Stomach (tissue), 9 donors: ENCODE measurements around the gene ACR. TPM values are rescaled to one million over a fixed set of nuclear protein-coding genes. Genes with fewer than 3 reads are reported as not detected.
A peak's percentile ranks its signal among the peaks of the same experiment; 100 is the strongest.
"Not testable (repeated sequence)": the region's sequence is repeated elsewhere in the genome, so short reads cannot be mapped to it uniquely, and the experiment has no call there.

Experiments used
- DNase-seq, 2 donors: peaks; one replicate each; pipeline versions ENCODE4 v3.0.0 to v3.0.0-alpha.2; 2013 to 2019
- H3K27ac ChIP-seq, 5 donors: fragments of 200-600 bp in 4 of 5; sonication (generic) in 4 of 5; one replicate each; pipeline ENCODE4 v1.5.1; 2013 to 2019; ENCODE audit warnings: mild to moderate bottlenecking in 1 of 5, moderate library complexity in 1 of 5
- H3K27me3 ChIP-seq, 3 donors: fragments of 200-600 bp; sonication (generic); one replicate each; pipeline ENCODE4 v1.5.1; 2017 to 2019; ENCODE audit warnings: mixed run types in 1 of 3
- H3K36me3 ChIP-seq, 4 donors: fragments of 200-600 bp; sonication (generic); 1 replicate in 3 of 4; 2 replicates in 1 of 4; pipeline ENCODE4 v1.5.1; 2016 to 2019
- H3K4me1 ChIP-seq, 4 donors: fragments of 200-600 bp; sonication (generic); one replicate each; pipeline ENCODE4 v1.5.1; 2016 to 2019
- H3K4me3 ChIP-seq, 4 donors: fragments of 200-600 bp; sonication (generic) in 3 of 4; one replicate each; pipeline ENCODE4 v1.5.1; 2016 to 2019; ENCODE audit warnings: mild to moderate bottlenecking in 1 of 4
- H3K9me3 ChIP-seq, 4 donors: fragments of 200-600 bp; sonication (generic); one replicate each; pipeline ENCODE4 v1.5.1; 2016 to 2019
- WGBS, 5 donors: extraction: QIAGEN DNeasy Blood & Tissue Kit in 3 of 5; methylation state at CpG; one replicate each; pipeline versions ENCODE4 v1.1.5 to v1.1.7; 2013 to 2018; 5-methylcytosine and 5-hydroxymethylcytosine counted together
- intact Hi-C: fragments of 100-400 bp; cut with DNase I; formaldehyde crosslinking; loops from one replicate; pipeline ENCODE4 v1.15.1; 2023; ENCODE audit warnings: low total_unique reads
- polyA plus RNA-seq, 3 donors: library from polyadenylated mRNA; stranded (reverse); fragments of 200-250 nt; gene quantifications; one replicate each; pipeline ENCODE4 v1.2.3, GENCODE V29; 2013
- total RNA-seq, 5 donors: library from RNA; depleted of rRNA; stranded (reverse); fragments of >200 nt; gene quantifications; one replicate each; pipeline versions ENCODE4 v1.1.0 to v1.2.3, GENCODE V29; 2014 to 2016
- TF ChIP-seq, protein P1 (sequence below), 7 experiments: fragments of 450-650 bp in 4 of 7; fragments of 200-600 bp in 3 of 7; sonication (generic) in 3 of 7; IDR thresholded peaks; one replicate each; pipeline ENCODE4 v1.5.1; 2016 to 2019; ENCODE audit warnings: antibody characterized with exemption in 7 of 7, control low read depth in 2 of 7, mild to moderate bottlenecking in 1 of 7
- donor health status: healthy with polysubstance abuse.
- donor health status: Bipolar disorder and iron deficiency.
- donor health status: healthy.

The ACR gene
- total and polyA plus RNA-seq, 8 donors = 0.19 to 0.37 (median 0.23) TPM; not detected in 5

DNA sequence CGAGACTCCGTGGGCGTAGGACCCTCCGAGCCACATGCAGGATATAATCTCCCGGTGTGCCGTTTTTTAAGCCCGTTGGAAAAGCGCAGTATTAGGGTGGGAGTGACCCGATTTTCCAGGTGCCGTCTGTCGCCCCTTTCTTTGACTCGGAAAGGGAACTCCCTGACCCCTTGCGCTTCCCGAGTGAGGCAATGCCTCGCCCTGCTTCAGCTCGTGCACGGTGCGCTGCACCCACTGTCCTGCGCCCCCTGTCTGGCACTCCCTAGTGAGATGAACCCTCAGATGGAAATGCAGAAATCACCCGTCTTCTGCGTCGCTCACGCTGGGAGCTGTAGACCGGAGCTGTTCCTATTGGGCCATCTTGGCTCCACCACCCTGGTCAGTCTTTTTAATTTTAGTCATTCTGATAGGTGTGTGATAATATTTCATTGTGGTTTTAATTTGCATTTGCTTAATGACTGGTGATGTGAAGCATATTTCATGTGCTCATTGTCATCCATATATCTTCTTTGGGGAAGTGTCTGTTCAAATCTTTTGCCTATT, 19.0 kb downstream of the ACR start:
- H3K27me3 ChIP-seq, H3K36me3 ChIP-seq, H3K9me3 ChIP-seq, H3K4me1 ChIP-seq, intact Hi-C loops: not testable (repeated sequence)
- TF ChIP-seq, protein P1, sequence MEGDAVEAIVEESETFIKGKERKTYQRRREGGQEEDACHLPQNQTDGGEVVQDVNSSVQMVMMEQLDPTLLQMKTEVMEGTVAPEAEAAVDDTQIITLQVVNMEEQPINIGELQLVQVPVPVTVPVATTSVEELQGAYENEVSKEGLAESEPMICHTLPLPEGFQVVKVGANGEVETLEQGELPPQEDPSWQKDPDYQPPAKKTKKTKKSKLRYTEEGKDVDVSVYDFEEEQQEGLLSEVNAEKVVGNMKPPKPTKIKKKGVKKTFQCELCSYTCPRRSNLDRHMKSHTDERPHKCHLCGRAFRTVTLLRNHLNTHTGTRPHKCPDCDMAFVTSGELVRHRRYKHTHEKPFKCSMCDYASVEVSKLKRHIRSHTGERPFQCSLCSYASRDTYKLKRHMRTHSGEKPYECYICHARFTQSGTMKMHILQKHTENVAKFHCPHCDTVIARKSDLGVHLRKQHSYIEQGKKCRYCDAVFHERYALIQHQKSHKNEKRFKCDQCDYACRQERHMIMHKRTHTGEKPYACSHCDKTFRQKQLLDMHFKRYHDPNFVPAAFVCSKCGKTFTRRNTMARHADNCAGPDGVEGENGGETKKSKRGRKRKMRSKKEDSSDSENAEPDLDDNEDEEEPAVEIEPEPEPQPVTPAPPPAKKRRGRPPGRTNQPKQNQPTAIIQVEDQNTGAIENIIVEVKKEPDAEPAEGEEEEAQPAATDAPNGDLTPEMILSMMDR (IDR thresholded peaks at IDR 0.05) = peak in 2 of 7 experiments; percentile 12 to 21
- WGBS, 5 donors = 8 to 20% (median 15%) methylated on average over 13 to 24 of the region's 24 CpGs
- peak overlapping the region; percentile 42 to 57 (median 49) for H3K4me3 ChIP-seq
- peak overlapping the region in 3 of 5 donors; percentile 15 to 52 (median 46) for H3K27ac ChIP-seq
- peak; percentile 28 to 35 for DNase-seq

DNA sequence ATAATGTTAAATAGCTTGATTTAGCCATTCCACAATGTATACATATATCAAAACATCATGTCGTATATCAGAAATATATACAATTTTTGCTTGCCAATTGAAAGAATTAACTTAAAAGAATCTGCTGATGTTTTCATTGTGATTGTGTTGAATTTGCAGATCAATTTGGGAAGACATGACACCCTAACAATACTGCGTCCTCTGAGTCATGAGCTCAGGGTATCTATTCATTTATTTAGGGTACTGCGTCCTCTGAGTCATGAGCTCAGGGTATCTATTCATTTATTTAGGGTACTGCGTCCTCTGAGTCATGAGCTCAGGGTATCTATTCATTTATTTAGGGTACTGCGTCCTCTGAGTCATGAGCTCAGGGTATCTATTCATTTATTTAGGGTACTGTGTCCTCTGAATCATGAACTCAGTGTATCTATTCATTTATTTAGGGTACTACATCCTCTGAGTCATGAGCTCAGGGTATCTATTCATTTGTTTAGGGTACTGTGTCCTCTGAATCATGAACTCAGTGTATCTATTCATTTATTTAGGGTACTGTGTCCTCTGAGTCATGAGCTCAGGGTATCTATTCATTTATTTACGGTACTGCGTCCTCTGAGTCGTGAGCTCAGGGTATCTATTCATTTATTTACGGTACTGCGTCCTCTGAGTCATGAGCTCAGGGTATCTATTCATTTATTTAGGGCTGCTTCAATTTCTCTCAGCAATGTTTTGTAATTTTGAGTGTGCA, 21.8 kb downstream of the ACR start:
- intact Hi-C loops, H3K36me3 ChIP-seq, DNase-seq, H3K9me3 ChIP-seq, H3K4me1 ChIP-seq, H3K27ac ChIP-seq, H3K4me3 ChIP-seq, H3K27me3 ChIP-seq: not testable (repeated sequence)
- WGBS, 5 donors = 49 to 57% (median 52%) methylated on average over 8 to 10 of the region's 10 CpGs

DNA sequence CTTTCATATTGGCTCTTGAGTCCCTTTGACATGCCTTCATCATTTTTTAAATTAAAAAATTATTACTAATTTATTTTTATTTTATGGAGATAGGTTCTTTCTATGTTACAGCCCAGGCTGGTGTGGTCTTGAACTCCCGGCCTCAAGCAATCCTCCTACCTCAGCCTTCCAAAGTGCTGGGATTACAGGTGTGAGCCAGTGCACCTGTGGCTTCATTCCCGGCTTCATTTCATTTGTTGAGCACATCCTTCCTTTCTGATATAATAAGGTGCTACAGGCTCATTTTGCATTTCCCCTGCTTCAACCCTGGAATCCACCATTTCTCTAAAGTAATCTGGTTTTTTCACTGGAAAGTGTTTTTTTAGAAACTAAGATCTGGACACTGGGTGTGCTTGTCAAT, 23.8 kb downstream of the ACR start:
- WGBS, 5 donors = 79 to 95% (median 86%) methylated on average over 2 of the region's 2 CpGs
- H3K4me3 ChIP-seq, H3K27ac ChIP-seq, H3K27me3 ChIP-seq, H3K9me3 ChIP-seq, H3K4me1 ChIP-seq, H3K36me3 ChIP-seq, DNase-seq, intact Hi-C loops: not testable (repeated sequence)

DNA sequence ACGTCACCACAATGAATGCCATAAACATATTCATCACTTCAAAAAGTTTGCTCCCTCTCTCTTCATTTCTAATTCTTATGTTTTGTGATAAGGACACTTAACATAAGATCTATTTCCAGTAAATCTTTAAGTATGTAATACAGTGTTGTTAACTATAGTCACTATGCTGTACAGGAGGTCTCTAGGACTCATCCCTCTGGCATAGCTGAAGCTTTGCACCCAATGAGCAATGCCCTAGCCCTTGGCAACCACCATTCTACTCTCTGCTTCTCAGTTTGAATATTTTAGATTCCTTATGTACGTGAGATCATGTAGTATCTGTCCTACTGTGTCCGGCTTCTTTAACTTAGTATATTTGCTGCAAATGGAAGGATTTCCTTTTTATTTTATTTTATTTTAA, 26.3 kb downstream of the ACR start:
- H3K9me3 ChIP-seq, H3K36me3 ChIP-seq, H3K4me1 ChIP-seq, H3K4me3 ChIP-seq, H3K27ac ChIP-seq, H3K27me3 ChIP-seq, DNase-seq, intact Hi-C loops: not testable (repeated sequence)
- WGBS, 5 donors = 63 to 78% (median 75%) methylated on average over 3 of the region's 3 CpGs

DNA sequence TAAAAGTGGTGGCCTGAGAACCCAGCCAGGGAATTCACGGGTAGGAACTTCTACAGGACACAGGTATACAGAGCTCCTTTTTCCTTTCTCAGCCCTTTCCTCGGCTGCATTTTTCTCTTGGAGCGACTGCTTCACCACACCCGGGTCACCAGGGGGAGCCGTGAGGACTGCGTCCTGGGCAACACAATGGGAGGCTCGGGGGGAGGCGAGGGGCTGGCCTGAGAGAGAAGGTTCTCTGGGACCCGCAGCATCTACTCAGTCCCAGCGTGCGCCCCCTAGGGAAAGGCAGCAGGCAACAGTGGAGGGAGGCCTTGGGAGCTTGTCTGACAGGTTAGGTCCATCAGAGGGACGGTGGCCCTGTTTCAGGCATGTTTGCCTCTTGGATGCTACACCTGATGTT, 37.1 kb downstream of the ACR start:
- TF ChIP-seq, protein P1 (IDR thresholded peaks at IDR 0.05) = peak in 1 of 7 experiments; percentile 25
- H3K4me1 ChIP-seq, H3K4me3 ChIP-seq, H3K27me3 ChIP-seq, intact Hi-C loops, H3K27ac ChIP-seq, H3K9me3 ChIP-seq: not testable (repeated sequence)
- 11 to 30% (median 22%) methylated on average over 6 to 12 of the region's 12 CpGs for WGBS, 5 donors
- peaks cover 0 to 29% (median 14%) of the 10 kb centered on the region in 4 donors for H3K36me3 ChIP-seq
- peak; percentile 49 to 79 for DNase-seq

DNA sequence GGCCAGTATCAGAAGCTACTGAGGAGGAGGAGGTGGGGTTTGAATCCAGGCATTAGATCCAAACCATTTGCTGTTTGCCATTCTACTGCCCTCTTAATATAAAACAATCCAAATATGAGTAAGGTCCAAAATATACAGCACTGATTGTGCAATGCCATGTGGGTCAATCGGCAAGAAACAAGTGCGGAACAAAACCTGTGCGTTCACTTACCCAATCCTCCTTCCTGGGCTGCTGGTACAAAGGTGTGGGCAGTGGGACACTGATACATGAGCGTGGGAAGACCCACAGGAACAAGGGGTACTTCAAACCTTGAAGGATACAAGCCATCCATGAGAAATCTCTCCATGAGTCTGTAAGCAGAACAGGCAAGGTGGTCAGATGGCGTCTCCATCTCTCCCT, 39.6 kb downstream of the ACR start:
- WGBS, 5 donors = 75 to 87% (median 77%) methylated on average over 5 of the region's 5 CpGs
- peaks cover 0 to 29% (median 17%) of the 10 kb centered on the region in 4 donors for H3K36me3 ChIP-seq
- H3K4me3 ChIP-seq, H3K9me3 ChIP-seq, H3K27ac ChIP-seq, H3K4me1 ChIP-seq, DNase-seq, H3K27me3 ChIP-seq, intact Hi-C loops: not testable (repeated sequence)

DNA sequence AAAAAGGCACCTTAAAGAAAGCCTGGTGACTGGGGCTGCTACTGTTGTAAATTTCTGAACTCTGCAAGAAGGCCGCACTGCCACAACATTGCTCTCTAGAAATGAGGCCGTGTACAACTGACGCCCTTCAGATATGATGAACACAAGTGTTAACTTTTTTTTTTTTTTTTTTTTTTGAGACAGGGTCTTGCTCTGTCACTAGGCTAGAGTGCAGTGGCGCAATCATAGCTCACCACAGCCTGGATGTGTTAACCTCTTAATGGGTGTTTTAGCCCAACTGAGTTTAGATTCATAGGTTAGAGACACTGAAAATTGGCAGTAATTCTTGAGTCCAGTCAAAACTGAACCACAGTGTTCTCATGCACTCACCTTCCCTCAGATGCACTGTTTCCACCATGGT, 42.2 kb downstream of the ACR start:
- H3K27ac ChIP-seq, intact Hi-C loops, H3K9me3 ChIP-seq, H3K4me1 ChIP-seq, H3K27me3 ChIP-seq, DNase-seq, H3K4me3 ChIP-seq: not testable (repeated sequence)
- WGBS, 5 donors = 69 to 91% (median 81%) methylated on average over 4 of the region's 4 CpGs
- peaks cover 0 to 29% (median 17%) of the 10 kb centered on the region in 4 donors for H3K36me3 ChIP-seq

DNA sequence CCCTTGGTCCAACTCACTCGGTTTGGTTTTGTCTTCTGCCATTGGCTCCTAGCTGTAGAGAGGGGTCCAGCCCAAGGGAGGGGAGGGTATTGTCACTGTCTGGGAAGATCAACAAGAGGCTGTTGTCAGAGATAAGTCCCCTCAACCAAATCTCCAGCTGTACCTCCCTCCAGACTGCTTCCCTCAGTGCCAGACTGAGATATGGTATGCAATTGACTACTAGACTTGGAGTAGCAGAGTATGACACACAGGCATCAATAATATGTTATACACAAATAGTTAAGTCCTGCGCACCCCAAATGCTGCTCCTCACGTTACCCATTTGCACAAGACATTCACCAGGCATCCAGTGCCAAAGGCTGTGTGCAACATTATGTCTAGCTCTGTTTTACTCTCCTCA, 44.2 kb downstream of the ACR start:
- H3K27me3 ChIP-seq, DNase-seq, intact Hi-C loops, H3K4me1 ChIP-seq, H3K27ac ChIP-seq, H3K9me3 ChIP-seq: not testable (repeated sequence)
- 72 to 88% (median 85%) methylated on average over 2 of the region's 3 CpGs for WGBS, 5 donors
- H3K36me3 ChIP-seq = peaks cover 0 to 17% (median 6%) of the 10 kb centered on the region in 4 donors
- H3K4me3 ChIP-seq = peak overlapping the region in 1 of 4 donors; percentile 71
